Endothelial cell (in vitro differentiated cells): ENCODE measurements around the gene CYP1A2. TPM values are rescaled to one million over a fixed set of nuclear protein-coding genes. Genes with fewer than 3 reads are reported as not detected.
"Not testable (repeated sequence)": the region's sequence is repeated elsewhere in the genome, so short reads cannot be mapped to it uniquely, and the experiment has no call there.

ENCODE experiments used
- DNase-seq: peaks from one replicate; pipeline ENCODE4 v3.0.0; 2021; ENCODE audit warnings: low spot score
- H3K27ac Mint-ChIP-seq: one replicate; pipeline ENCODE4 v1.8.0; 2021; ENCODE audit warnings: mixed read lengths, inconsistent platforms; ENCODE audit not compliant: unreplicated experiment
- H3K27me3 Mint-ChIP-seq: one replicate; pipeline ENCODE4 v1.8.0; 2021; ENCODE audit warnings: mild to moderate bottlenecking, moderate library complexity, mixed read lengths, inconsistent platforms; ENCODE audit not compliant: unreplicated experiment
- H3K36me3 Mint-ChIP-seq: one replicate; pipeline ENCODE4 v1.8.0; 2021; ENCODE audit warnings: mild to moderate bottlenecking, low read depth, mixed read lengths, inconsistent platforms; ENCODE audit not compliant: unreplicated experiment
- H3K4me1 Mint-ChIP-seq: one replicate; pipeline ENCODE4 v1.8.0; 2021; ENCODE audit warnings: mild to moderate bottlenecking, mixed read lengths, inconsistent platforms; ENCODE audit not compliant: unreplicated experiment
- H3K4me3 Mint-ChIP-seq: one replicate; pipeline ENCODE4 v1.8.0; 2021; ENCODE audit warnings: mild to moderate bottlenecking, mixed read lengths, inconsistent platforms; ENCODE audit not compliant: unreplicated experiment
- H3K9me3 Mint-ChIP-seq: one replicate; pipeline ENCODE4 v1.8.0; 2021; ENCODE audit warnings: mixed read lengths, inconsistent platforms; ENCODE audit not compliant: unreplicated experiment
- total RNA-seq: library from RNA; stranded (reverse); fragmentation: NEBNext Ultra II Directional; extraction: Animal tissue kit (Norgen Biotek cat#: 25700); gene quantifications from one replicate; pipeline ENCODE4 v1.2.1, GENCODE V29; 2021; ENCODE audit not compliant: unreplicated experiment
- TF ChIP-seq, protein P1 (sequence below): fragments of 200-600 bp; sonication (generic); IDR thresholded peaks from one replicate; pipeline ENCODE4 v1.5.0; 2021; ENCODE audit warnings: antibody characterized with exemption; ENCODE audit not compliant: unreplicated experiment

The CYP1A2 gene
- total RNA-seq, 1 donor from 2014 or later: not detected

DNA sequence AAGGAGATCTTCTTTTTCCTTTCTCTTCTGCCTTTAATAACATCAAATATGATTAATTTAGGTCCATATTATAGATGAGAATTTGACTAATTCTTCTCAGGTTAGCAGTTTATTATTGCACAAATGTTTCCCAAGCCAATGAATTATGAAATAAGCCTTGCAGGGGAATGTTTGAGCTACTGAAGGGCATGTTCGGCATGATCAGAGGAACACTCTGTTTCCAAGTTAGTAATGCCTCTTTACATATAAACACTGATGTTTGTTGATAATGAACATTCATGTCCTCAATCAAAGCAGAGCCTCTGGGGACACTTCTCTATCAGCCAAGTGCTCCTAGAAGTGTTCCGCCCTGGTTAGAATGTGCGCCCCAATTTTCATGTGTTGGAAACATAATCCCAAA lies 13.3 kb upstream of the CYP1A2 start:
- no peaks in the 10 kb centered on the region for H3K36me3 Mint-ChIP-seq
- H3K27me3 Mint-ChIP-seq: peaks cover 8% of the 10 kb centered on the region
- no peak for DNase-seq
- H3K27ac Mint-ChIP-seq: no peak overlapping the region
- H3K4me3 Mint-ChIP-seq: no peak overlapping the region
- no peaks in the 10 kb centered on the region for H3K9me3 Mint-ChIP-seq
- TF ChIP-seq, protein P1, sequence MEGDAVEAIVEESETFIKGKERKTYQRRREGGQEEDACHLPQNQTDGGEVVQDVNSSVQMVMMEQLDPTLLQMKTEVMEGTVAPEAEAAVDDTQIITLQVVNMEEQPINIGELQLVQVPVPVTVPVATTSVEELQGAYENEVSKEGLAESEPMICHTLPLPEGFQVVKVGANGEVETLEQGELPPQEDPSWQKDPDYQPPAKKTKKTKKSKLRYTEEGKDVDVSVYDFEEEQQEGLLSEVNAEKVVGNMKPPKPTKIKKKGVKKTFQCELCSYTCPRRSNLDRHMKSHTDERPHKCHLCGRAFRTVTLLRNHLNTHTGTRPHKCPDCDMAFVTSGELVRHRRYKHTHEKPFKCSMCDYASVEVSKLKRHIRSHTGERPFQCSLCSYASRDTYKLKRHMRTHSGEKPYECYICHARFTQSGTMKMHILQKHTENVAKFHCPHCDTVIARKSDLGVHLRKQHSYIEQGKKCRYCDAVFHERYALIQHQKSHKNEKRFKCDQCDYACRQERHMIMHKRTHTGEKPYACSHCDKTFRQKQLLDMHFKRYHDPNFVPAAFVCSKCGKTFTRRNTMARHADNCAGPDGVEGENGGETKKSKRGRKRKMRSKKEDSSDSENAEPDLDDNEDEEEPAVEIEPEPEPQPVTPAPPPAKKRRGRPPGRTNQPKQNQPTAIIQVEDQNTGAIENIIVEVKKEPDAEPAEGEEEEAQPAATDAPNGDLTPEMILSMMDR: no peak
- peaks cover 15% of the 10 kb centered on the region for H3K4me1 Mint-ChIP-seq

- H3K27ac Mint-ChIP-seq, DNase-seq, H3K36me3 Mint-ChIP-seq, H3K4me1 Mint-ChIP-seq, H3K9me3 Mint-ChIP-seq, H3K4me3 Mint-ChIP-seq, H3K27me3 Mint-ChIP-seq: not testable (repeated sequence)
Observed at GRCh38 chr15:74738239-74738638, 10.4 kb upstream of the CYP1A2 start.

GRCh38 chr15:74742422-74742821 lies 6.2 kb upstream of the CYP1A2 start:
- peaks cover 3% of the 10 kb centered on the region for H3K27me3 Mint-ChIP-seq
- no peak overlapping the region for H3K4me3 Mint-ChIP-seq
- DNase-seq: no peak
- no peaks in the 10 kb centered on the region for H3K4me1 Mint-ChIP-seq
- H3K27ac Mint-ChIP-seq: no peak overlapping the region
- TF ChIP-seq, protein P1: no peak
- peaks cover 3% of the 10 kb centered on the region for H3K36me3 Mint-ChIP-seq
- no peaks in the 10 kb centered on the region for H3K9me3 Mint-ChIP-seq

- Mint-ChIP-seq H3K4me1 (no peaks in the 10 kb centered on the region), H3K36me3 (peaks cover 3% of the 10 kb centered on the region), H3K27ac (no peak overlapping the region), H3K27me3 (peaks cover 5% of the 10 kb centered on the region), H3K9me3 (no peaks in the 10 kb centered on the region), H3K4me3 (no peak overlapping the region)
- TF ChIP-seq, protein P1: no peak
- DNase-seq: no peak
Observed at GRCh38 chr15:74746389-74746788, 2.3 kb upstream of the CYP1A2 start.

- TF ChIP-seq, protein P1: no peak
- no peaks in the 10 kb centered on the region for H3K36me3 Mint-ChIP-seq
Observed at GRCh38 chr15:74749832-74750231, 1.2 kb downstream of the CYP1A2 start.

DNA sequence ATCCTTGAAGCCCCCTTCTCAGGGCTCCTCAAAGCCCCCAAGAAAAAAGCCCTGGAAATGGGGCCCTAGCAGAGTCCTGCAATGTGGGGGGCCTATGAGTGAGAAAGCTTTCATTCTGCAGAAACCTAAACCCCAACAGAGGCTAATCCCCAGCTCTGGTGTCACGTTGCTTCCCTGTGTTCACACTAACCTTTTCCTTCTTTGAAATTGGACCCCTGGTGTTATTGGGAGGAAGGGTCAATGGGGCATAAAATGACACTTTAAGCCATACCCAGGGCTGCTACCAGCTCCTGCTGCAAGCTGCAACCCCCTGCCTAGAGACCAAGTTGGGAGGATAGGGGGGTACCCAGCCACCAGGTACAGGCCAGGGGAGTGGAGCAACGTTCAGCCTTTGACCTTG lies 2.1 kb downstream of the CYP1A2 start:
- H3K36me3 Mint-ChIP-seq: no peaks in the 10 kb centered on the region
- TF ChIP-seq, protein P1: no peak
- H3K27me3 Mint-ChIP-seq: peaks cover 6% of the 10 kb centered on the region
- H3K4me3 Mint-ChIP-seq: no peak overlapping the region
- H3K9me3 Mint-ChIP-seq: no peaks in the 10 kb centered on the region
- DNase-seq: no peak
- no peak overlapping the region for H3K27ac Mint-ChIP-seq
- H3K4me1 Mint-ChIP-seq: no peaks in the 10 kb centered on the region

More at GRCh38 chr15:74749832-74750231, 1.2 kb downstream of the CYP1A2 start:
- no peak overlapping the region for H3K27ac Mint-ChIP-seq
- peaks cover 6% of the 10 kb centered on the region for H3K27me3 Mint-ChIP-seq
- no peaks in the 10 kb centered on the region for H3K9me3 Mint-ChIP-seq
- no peaks in the 10 kb centered on the region for H3K4me1 Mint-ChIP-seq
- H3K4me3 Mint-ChIP-seq: no peak overlapping the region
- no peak for DNase-seq
